NOMO-1 treated with DMSO at 0.1 percent for 48 hours (cell line): ENCODE data around the gene CACNA1C.

Source experiments
- DNase-seq: peaks from one replicate; lab custom pipeline; 2025; ENCODE audit not compliant: unreplicated experiment; lab: John Stamatoyannopoulos, UW

CACNA1C gene

DNA sequence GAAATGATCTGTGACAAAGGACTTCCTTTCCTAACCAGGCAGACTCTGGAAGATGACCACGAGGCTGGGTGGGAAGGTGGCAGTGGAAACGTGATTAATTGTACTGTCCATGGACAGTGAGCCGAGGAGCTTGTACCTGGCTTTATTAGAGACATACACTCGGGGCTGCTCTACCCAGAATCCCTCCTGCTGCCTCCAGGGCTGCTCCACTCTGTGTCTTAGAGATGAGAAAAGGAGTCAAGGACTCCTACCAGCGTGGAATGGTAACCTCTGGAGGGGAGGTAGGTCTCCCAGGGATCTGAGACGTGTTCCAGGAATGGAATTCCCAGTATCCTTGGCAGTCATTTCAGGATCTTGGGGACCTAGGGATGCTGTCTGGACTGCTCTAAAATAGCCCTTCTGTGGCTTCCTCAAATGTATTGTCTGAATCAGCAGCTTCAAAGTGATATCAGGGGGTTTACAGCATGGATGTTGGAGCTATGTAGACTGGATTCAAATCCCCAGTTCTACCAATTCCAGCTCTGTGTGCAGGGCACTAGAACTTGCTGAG lies 237.8 kb downstream of the CACNA1C start:
- no peak for DNase-seq

DNA sequence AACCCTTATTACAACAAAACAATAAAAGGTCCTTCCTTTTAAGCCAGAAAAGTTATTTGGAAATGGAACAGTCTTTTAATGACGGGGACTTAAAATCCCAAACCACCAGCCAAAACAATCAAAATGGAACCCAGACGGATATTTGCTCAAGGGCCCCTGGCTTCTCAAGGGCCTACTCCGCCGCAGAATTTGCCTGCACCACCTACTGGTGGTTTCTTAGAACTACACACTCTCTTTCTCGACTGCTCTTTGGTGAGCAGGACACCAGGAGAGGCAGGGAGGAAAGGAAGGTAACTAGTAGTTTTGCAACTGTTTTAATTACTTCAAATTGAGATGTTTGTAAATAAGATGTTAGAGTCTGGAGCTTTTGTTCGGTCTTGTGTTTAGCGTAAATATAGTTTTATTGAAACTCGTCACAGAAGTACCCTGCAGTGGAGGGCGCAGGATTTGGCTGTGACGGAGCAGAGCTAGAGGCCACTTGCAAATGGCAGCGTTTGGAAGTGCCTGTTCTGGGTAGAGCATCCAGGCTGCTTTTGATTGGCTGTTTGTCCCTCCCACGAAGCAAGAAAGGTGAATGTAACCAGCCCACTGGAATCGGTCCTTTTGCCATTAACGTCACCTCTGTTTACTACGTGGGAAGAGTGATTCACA lies 238.5 kb downstream of the CACNA1C start:
- DNase-seq = peak; percentile 43

GRCh38 chr12:2291947-2292346 lies 239.2 kb downstream of the CACNA1C start:
- no peak for DNase-seq

DNA sequence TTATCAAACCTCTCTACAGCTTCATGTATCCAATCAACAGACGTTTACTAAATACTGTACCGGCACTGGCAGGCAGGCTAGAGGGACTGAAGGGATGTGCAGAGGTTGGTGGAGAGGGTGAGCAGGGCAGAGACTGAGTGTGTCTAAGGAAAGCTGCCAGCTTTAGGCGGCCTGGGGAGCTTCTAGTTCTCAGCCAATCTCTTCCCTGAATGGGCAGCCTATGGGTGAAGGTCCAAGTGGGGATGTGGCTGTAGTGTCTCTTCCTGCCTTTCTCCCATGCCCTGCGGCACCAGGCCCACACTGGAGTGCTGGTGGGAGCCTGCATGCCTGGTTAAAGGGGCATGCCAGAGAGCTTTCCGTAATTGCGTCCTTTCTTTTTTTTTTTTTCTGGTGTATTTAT lies 239.8 kb downstream of the CACNA1C start:
- no peak for DNase-seq

GRCh38 chr12:2294651-2295475 lies 242.1 kb downstream of the CACNA1C start:
- peak; percentile 95 for DNase-seq

DNA sequence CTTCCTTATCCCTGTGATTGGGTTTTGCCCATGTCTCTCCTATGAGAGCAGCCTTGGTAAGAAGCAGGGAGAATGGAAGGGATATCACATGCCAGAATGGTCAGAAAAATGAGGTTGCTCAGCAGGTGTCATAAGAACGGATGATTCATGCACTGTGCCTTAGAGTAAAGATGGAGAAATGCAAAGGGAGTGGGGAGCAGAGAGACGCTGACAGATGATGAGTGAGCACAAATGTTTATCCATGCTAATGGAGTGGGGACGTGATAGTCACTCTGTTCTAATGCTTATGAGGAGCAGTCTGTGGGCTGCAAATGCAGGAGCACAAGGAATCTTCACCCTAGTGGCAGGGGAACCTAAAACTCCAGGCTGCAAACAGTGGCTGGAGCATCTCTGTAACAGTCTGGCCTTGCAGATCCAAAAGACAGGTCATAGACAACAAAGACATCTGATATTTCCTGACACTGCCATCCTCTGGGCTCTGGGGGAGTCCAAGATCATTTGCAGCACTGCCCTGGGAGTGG lies 243.2 kb downstream of the CACNA1C start:
- peak; percentile 40 for DNase-seq

GRCh38 chr12:2297004-2297403 lies 244.2 kb downstream of the CACNA1C start:
- DNase-seq = no peak

DNA sequence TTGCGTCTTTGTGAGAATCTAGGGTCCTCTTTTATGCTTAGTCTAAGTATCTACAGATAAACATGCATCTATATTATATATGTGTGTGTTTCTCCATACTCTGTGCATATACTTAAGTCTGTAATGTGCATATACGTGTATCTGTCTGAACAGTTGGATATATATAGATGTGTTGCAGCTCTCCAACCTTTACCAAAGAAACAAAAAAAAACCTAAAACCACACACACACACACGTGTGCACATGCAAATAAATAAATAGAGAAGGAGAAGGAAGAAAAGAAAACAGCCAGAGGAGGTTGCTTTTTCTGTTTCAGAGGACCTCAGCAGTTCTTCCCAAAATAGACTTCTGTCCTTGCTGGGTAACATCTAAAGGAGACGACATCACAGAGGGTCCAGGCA lies 244.9 kb downstream of the CACNA1C start:
- no peak for DNase-seq

GRCh38 chr12:2298556-2299200 lies 245.9 kb downstream of the CACNA1C start:
- DNase-seq = no peak

DNA sequence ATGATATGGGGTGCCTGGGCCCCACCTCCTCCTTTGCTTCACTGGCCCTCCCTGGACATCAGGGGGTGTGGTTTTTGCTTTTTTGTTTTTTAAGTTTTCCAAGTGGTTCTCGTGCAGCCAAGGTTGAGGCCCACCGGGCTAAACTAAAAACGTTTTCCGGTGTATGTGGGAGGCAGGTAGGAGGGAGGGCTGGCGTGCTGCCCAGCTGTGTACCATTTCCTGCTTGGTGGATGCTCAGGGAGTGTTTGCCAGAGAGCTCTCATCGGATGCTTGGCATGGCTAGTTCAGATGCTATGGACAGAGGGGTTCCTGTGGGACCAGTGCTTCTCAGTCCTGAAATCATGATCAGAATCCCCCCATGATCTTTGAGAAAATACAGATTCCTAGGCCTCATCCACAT lies 246.4 kb downstream of the CACNA1C start:
- no peak for DNase-seq

DNA sequence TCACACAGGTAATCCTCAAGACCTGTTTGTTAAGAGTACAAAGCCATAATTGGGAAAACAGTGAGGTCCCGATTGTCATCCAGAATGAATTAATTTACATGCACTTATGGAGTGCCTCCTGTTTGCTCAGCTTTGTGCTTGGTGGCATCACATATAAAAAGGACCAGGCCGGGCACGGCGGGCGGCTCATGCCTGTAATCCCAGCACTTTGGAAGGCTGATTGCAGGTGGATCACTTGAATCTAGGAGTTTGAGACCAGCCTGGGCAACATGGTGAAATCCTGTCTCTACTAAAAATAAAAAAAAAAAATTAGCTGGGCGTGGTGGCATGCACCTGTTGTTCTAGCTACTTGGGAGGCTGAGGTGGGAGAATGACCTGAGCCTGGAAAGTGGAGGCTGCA lies 247.4 kb downstream of the CACNA1C start:
- no peak for DNase-seq

DNA sequence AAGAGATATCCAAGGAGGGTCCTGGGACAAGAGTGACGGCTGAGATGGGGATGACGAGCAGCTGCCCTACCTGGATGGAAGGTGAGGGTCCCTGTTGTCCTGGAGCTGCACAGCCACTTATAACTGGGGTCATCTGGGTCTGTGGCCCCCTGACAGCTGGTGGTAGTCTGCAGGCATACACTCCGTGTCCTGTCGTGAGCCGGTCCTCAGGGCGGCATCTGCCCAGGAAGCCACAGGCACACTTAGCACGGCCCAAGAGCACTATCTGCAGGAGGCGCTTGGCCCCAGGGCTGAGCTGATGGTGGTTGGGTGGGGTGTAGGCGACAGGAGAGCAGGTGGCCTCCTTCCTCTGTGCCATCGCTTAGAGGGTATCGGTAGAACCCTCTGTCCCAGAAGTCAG lies 248.1 kb downstream of the CACNA1C start:
- no peak for DNase-seq

GRCh38 chr12:2301531-2302461 lies 249.0 kb downstream of the CACNA1C start:
- DNase-seq = no peak

DNA sequence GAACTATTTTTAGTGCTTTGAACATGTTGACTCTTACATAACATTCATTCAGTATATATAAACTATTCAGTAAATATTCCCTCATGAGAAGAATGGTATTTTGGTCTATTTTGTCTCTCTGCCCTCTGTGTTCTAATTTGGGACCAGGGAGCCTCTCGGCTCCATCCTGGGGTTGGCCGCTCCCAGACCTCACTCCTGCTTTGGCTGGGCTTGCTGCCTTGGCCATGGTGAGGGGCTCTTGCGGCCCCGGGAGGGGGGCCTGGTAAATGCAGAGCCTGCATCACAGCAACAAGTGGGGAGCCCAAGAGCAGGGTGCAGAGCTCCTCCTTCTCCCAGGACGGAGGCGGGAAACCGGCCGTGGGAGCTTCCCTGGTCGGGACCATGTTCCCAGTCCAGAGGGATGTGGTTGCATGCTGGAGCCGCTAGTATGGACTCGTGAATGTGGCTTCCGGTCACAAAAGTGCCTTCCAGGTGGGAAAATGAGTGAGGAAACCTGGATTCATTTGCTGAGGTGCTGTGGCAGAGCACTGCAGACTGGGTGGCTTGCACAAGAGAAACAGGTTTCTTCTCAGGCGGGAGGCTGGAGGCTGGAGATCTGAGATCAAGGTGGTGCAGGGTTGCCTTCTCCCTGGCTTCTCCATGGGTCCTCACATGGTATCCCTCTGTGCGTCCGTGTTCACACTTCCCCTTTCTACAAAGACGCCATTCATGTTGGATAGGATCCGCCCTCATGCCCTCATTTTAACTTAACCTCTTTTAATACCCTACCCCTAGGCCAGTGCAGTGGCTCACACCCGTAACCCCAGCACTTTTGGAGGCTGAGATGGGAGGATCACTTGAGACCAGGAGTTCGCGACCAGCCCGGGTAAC lies 250.2 kb downstream of the CACNA1C start:
- DNase-seq = no peak

- no peak for DNase-seq
Measured at GRCh38 chr12:2304223-2304622, 251.4 kb downstream of the CACNA1C start.

DNA sequence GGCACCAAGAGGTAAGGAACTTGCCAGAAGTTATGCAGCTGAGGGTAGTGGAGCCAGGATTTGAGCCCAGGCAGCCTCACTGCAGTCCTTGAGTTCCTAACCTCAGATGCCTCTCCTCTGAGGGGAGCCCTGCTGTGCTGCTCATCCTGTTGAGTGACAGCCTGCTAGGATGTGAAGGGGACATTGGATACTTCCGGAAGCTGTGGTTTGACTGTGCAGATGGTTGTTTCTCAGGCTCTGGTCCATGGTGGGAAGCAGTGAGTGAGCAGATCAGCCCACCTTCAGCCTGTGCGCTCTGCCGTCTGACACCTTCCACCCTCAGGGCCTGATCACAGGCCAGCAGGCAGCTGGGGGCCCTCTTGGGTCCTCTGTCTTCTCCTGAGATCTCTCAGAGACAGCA lies 253.2 kb downstream of the CACNA1C start:
- DNase-seq = no peak

- DNase-seq = peak; percentile 30
Measured at GRCh38 chr12:2306735-2307134, 253.9 kb downstream of the CACNA1C start.

GRCh38 chr12:2307550-2307949 lies 254.8 kb downstream of the CACNA1C start:
- DNase-seq = no peak

DNA sequence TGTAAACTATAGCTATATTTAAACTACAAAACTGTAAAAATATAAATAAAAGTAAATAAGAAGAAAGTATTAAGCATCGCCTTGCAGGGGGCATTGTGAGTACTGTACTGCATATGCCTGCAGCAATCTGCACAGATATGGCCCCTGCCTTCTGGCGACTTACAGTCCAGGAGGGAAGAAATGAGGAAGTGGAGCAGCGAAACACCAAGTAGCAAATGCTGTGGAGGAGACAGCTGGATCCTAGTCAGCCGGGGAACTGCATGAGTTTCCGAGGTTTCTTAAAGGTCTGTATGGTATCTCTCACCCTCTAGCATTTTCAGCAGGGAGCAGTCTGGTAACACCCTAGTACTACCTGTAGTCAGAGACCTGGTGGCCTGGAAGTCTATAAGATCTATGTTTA lies 256.9 kb downstream of the CACNA1C start:
- no peak for DNase-seq
